HEK293T (cell line): ENCODE results near the gene MAML2.

ENCODE experiments used
- CTCF ChIA-PET: fragments of 350-600 bp; formaldehyde crosslinking; extraction: SDS; loops from one replicate; lab custom pipeline; 2021; ENCODE audit warnings: antibody characterized with exemption, inconsistent platforms; lab: Yijun Ruan, JAX
- POLR2A ChIA-PET: fragments of 350-600 bp; formaldehyde crosslinking; extraction: SDS; loops from one replicate; lab custom pipeline; 2020; ENCODE audit warnings: antibody characterized with exemption, inconsistent platforms; lab: Yijun Ruan, JAX
- DNase-seq: peaks from one replicate; pipeline ENCODE4 v3.0.0; 2012; ENCODE audit warnings: mixed read lengths; ENCODE audit errors: extremely low spot score
- ARNT ChIP-seq: fragments of 450-650 bp; IDR thresholded peaks from 2 replicates; pipeline ENCODE4 v1.6.1; 2017; ENCODE audit warnings: mild to moderate bottlenecking
- BHLHE40 ChIP-seq: fragments of 450-650 bp; IDR thresholded peaks from 2 replicates; pipeline ENCODE4 v1.6.1; 2016; ENCODE audit warnings: mild to moderate bottlenecking, moderate library complexity, borderline replicate concordance
- CTBP1 ChIP-seq: fragments of 450-650 bp; IDR thresholded peaks from 2 replicates; pipeline ENCODE4 v1.6.1; 2016; ENCODE audit warnings: borderline replicate concordance
- ELF4 ChIP-seq: fragments of 450-650 bp; IDR thresholded peaks from 2 replicates; pipeline ENCODE4 v1.6.1; 2017; ENCODE audit warnings: antibody characterized with exemption
- FOXA1 ChIP-seq: fragments of 450-650 bp; IDR thresholded peaks from 2 replicates; pipeline ENCODE4 v1.6.1; 2016; ENCODE audit warnings: mild to moderate bottlenecking
- FOXK2 ChIP-seq: fragments of 450-650 bp; IDR thresholded peaks from 2 replicates; pipeline ENCODE4 v1.6.1; 2016; ENCODE audit warnings: mild to moderate bottlenecking
- FOXM1 ChIP-seq: fragments of 450-650 bp; IDR thresholded peaks from 2 replicates; pipeline ENCODE4 v1.6.1; 2017; ENCODE audit warnings: mild to moderate bottlenecking, borderline replicate concordance
- HDGF ChIP-seq: fragments of 450-650 bp; IDR thresholded peaks from 2 replicates; pipeline ENCODE4 v1.6.1; 2017; ENCODE audit warnings: antibody characterized with exemption, borderline replicate concordance
- L3MBTL2 ChIP-seq: fragments of 450-650 bp; conservative IDR thresholded peaks from 2 replicates; pipeline ENCODE4 v1.6.1; 2016; ENCODE audit warnings: mild to moderate bottlenecking
- LEF1 ChIP-seq: fragments of 450-650 bp; IDR thresholded peaks from 2 replicates; pipeline ENCODE4 v1.6.1; 2017; ENCODE audit warnings: mild to moderate bottlenecking, borderline replicate concordance
- NFRKB ChIP-seq: fragments of 450-650 bp; IDR thresholded peaks from 2 replicates; pipeline ENCODE4 v1.6.1; 2016; ENCODE audit warnings: mild to moderate bottlenecking, moderate library complexity
- PKNOX1 ChIP-seq: fragments of 450-650 bp; IDR thresholded peaks from 2 replicates; pipeline ENCODE4 v1.6.1; 2016
- SP1 ChIP-seq: fragments of 450-650 bp; IDR thresholded peaks from 2 replicates; pipeline ENCODE4 v1.6.1; 2017
- SUZ12 ChIP-seq: fragments of 450-650 bp; IDR thresholded peaks from 2 replicates; pipeline ENCODE4 v1.6.1; 2016; ENCODE audit warnings: mild to moderate bottlenecking
- TARDBP ChIP-seq: fragments of 450-650 bp; IDR thresholded peaks from 2 replicates; pipeline ENCODE4 v1.6.1; 2016
- ZNF384 ChIP-seq: fragments of 450-650 bp; IDR thresholded peaks from 2 replicates; pipeline ENCODE4 v1.6.1; 2016

Gene MAML2

DNA sequence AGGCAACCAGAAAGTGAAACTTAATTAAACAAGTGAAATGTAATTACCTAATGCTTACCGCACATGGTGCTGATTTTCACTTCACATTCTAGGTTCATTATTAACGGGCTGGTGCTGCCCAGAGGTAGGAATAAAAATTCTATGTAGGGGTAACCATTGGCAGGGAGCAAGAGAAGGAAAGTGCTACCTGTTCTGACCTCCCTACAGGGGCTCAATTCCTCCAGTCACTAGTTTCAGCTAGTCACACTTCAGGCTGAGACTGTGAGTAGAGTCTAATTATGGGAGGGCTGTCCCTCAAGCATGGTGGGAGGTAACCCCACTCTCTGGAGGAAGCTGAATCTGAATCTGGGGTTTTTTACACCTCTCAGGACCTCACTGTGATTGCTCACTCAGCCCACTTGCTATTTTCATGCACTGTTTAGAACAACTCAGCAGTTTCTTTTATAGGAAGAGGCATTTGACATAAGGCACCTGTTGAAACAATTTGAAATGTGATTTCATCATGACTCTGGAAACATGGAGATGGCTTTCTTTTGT is 75.4 kb downstream of the MAML2 start:
- TF ChIP-seq ZNF384 (no peak), FOXM1 (no peak), ELF4 (no peak), NFRKB (no peak), SP1 (no peak), BHLHE40 (no peak), TARDBP (no peak), L3MBTL2 (no peak), FOXK2 (no peak), CTBP1 (no peak), FOXA1 (no peak), ARNT (no peak)
- CTCF ChIA-PET, result no interaction called here
- DNase-seq, result no peak
- POLR2A ChIA-PET, result interaction anchor here (1.2 kb wide), 2 partner anchors 11 to 24 kb away, joined by 3 read pairs; no protein-coding TSS in a partner anchor

GRCh38 chr11:96267001-96267495 is 75.9 kb downstream of the MAML2 start:
- DNase-seq, result no peak
- ChIA-PET CTCF (no interaction called here), POLR2A (interaction anchor here (1.2 kb wide), 2 partner anchors 10 to 23 kb away, joined by 3 read pairs; no protein-coding TSS in a partner anchor)
- TF ChIP-seq HDGF, result no peak
- no peak for TF ChIP-seq PKNOX1

DNA sequence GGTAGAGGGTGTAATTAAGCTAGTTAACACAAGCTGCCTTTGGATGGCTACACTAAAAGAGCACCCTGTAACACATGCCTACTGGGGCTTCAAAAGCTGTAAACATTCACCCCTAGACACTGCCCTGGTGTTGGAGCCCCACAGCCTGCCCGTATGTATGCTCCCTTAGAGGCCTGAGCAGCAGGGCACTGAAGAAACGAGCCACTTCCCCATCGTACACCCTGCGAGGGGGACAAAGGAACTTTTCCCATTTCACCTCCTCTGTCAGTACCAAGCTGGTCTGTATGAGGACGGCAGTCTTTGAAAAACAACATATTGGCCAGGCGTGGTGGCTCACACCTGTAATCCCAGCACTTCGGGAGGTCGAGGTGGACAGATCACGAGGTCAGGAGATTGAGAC is 77.0 kb downstream of the MAML2 start:
- CTCF ChIA-PET, result interaction anchor here (1.5 kb wide), 1 partner anchor 12 kb away, joined by 3 read pairs; no protein-coding TSS in a partner anchor
- TF ChIP-seq CTBP1 (no peak), TARDBP (no peak), PKNOX1 (no peak), LEF1 (no peak)
- DNase-seq, result no peak
- POLR2A ChIA-PET, result no interaction called here

DNA sequence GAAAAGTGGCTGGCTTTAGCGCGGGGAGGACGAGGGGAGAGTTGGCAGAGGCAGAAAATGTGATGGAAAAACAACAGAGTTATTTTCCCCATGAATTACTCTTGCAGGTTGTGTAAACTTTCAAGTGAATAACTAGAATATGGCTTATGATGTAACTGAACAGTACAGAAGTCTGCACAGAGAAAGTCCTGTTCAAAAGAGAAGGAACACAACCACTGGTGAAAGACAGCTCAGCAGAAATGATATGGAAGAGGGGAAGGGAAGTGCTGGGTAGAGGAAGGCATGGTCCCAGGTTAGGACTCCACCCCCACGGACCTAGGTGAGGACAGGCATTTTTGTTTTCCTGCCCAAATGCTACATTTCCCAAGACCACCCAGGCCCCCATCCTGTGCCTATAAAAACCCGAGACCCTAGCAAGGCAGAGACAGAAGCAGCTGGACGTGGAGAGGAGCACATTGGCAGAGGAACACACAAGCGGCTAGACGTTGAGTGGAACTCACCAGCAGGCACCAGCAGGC is 77.7 kb downstream of the MAML2 start:
- DNase-seq, result no peak
- ChIA-PET CTCF (interaction anchor here (1.5 kb wide), 1 partner anchor 13 kb away, joined by 3 read pairs; no protein-coding TSS in a partner anchor), POLR2A (no interaction called here)
- no peak for TF ChIP-seq ZNF384
- no peak for TF ChIP-seq NFRKB
- TF ChIP-seq ARNT, result no peak
- TF ChIP-seq SUZ12, result no peak
- TF ChIP-seq FOXM1, result no peak
- no peak for TF ChIP-seq PKNOX1
- TF ChIP-seq BHLHE40, result no peak
- no peak for TF ChIP-seq LEF1
- no peak for TF ChIP-seq FOXA1
- TF ChIP-seq L3MBTL2, result no peak
- TF ChIP-seq HDGF, result no peak
- TF ChIP-seq FOXK2, result no peak
- TF ChIP-seq CTBP1, result no peak
- TF ChIP-seq TARDBP, result no peak
- TF ChIP-seq ELF4, result no peak

DNA sequence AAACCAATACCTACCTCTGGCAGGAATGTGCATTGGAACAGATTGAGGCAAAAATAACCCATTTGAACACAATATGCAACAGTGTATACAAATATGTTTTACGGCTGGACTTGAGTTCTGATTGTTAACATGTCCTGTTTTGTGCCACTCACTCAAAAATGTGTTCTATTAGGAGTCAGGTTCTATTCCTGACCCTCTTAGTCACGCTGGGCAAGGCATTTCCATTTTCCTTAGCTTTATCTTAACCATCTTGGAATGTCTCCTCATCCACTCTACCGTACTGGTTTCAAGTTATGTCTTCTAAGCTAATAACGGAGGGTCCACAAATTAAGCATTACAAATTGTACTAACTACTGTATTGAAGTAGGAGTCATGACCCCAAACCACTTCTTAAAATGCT is 78.6 kb downstream of the MAML2 start:
- ChIA-PET POLR2A (no interaction called here), CTCF (no interaction called here)
- no peak for DNase-seq
- TF ChIP-seq ZNF384 (no peak), NFRKB (no peak), SUZ12 (no peak), HDGF (no peak), CTBP1 (no peak), LEF1 (no peak), FOXM1 (no peak), FOXA1 (no peak), ELF4 (no peak), SP1 (no peak)

GRCh38 chr11:96263238-96263763 is 79.7 kb downstream of the MAML2 start:
- CTCF ChIA-PET, result no interaction called here

More at GRCh38 chr11:96263238-96263763, 79.7 kb downstream of the MAML2 start:
- POLR2A ChIA-PET, result no interaction called here
- TF ChIP-seq SUZ12, result no peak
- TF ChIP-seq HDGF, result no peak
- no peak for TF ChIP-seq FOXA1
- no peak for TF ChIP-seq CTBP1
- TF ChIP-seq LEF1, result no peak
- no peak for TF ChIP-seq L3MBTL2
- TF ChIP-seq ELF4, result no peak
- no peak for TF ChIP-seq FOXM1
- TF ChIP-seq FOXK2, result no peak
- DNase-seq, result no peak
